PFSK-1 (cell line): ENCODE data around the gene GSDME.

ENCODE experiments used
- FOXP2 ChIP-seq: optimal IDR thresholded peaks from 2 replicates; pipeline ENCODE3; 2011; ENCODE audit warnings: borderline replicate concordance, control low read depth, inconsistent platforms; ENCODE audit not compliant: insufficient read depth; ENCODE audit errors: extremely low read length, extremely low read depth
- POLR2AphosphoS5 ChIP-seq: IDR thresholded peaks from 2 replicates; pipeline ENCODE4 v1.6.1; 2012; ENCODE audit warnings: low read depth, mild to moderate bottlenecking, control low read depth, low read length, moderate library complexity
- SIN3A ChIP-seq: IDR thresholded peaks from 2 replicates; pipeline ENCODE4 v1.6.1; 2012; ENCODE audit warnings: mild to moderate bottlenecking, low read length, moderate library complexity, borderline replicate concordance; ENCODE audit not compliant: insufficient read depth
- TAF1 ChIP-seq: IDR thresholded peaks from 2 replicates; pipeline ENCODE4 v1.6.1; 2012; ENCODE audit warnings: low read length, control low read depth, borderline replicate concordance; ENCODE audit not compliant: insufficient read depth
- TF ChIP-seq, protein P1 (sequence below), 2 experiments: IDR thresholded peaks; 2 replicates each; pipeline versions ENCODE4 v1.6.1 to v1.8.0; 2011 to 2012; ENCODE audit warnings: low read depth in 2 of 2, low read length in 2 of 2, control low read depth in 1 of 2, inconsistent platforms in 1 of 2, mild to moderate bottlenecking in 1 of 2, moderate library complexity in 1 of 2; ENCODE audit not compliant: insufficient read depth in 1 of 2

The GSDME gene

GRCh38 chr7:24760968-24761367 lies 3.7 kb upstream of the GSDME start:
- TF ChIP-seq SIN3A (no peak), FOXP2 (no peak), TAF1 (no peak), POLR2AphosphoS5 (no peak)
- TF ChIP-seq, protein P1, sequence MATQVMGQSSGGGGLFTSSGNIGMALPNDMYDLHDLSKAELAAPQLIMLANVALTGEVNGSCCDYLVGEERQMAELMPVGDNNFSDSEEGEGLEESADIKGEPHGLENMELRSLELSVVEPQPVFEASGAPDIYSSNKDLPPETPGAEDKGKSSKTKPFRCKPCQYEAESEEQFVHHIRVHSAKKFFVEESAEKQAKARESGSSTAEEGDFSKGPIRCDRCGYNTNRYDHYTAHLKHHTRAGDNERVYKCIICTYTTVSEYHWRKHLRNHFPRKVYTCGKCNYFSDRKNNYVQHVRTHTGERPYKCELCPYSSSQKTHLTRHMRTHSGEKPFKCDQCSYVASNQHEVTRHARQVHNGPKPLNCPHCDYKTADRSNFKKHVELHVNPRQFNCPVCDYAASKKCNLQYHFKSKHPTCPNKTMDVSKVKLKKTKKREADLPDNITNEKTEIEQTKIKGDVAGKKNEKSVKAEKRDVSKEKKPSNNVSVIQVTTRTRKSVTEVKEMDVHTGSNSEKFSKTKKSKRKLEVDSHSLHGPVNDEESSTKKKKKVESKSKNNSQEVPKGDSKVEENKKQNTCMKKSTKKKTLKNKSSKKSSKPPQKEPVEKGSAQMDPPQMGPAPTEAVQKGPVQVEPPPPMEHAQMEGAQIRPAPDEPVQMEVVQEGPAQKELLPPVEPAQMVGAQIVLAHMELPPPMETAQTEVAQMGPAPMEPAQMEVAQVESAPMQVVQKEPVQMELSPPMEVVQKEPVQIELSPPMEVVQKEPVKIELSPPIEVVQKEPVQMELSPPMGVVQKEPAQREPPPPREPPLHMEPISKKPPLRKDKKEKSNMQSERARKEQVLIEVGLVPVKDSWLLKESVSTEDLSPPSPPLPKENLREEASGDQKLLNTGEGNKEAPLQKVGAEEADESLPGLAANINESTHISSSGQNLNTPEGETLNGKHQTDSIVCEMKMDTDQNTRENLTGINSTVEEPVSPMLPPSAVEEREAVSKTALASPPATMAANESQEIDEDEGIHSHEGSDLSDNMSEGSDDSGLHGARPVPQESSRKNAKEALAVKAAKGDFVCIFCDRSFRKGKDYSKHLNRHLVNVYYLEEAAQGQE (IDR thresholded peaks at IDR 0.05; ENCODE audit: insufficient read depth in 1 of 2, low read depth in 2 of 2, low read length in 2 of 2): no peak

- TF ChIP-seq TAF1: no peak
- TF ChIP-seq SIN3A: no peak
- TF ChIP-seq POLR2AphosphoS5: no peak
- no peak for TF ChIP-seq FOXP2
- TF ChIP-seq, protein P1 (IDR thresholded peaks at IDR 0.05; ENCODE audit: insufficient read depth in 1 of 2, low read depth in 2 of 2, low read length in 2 of 2): no peak
Observed at GRCh38 chr7:24756545-24757352, 515 bp downstream of the GSDME start.

DNA sequence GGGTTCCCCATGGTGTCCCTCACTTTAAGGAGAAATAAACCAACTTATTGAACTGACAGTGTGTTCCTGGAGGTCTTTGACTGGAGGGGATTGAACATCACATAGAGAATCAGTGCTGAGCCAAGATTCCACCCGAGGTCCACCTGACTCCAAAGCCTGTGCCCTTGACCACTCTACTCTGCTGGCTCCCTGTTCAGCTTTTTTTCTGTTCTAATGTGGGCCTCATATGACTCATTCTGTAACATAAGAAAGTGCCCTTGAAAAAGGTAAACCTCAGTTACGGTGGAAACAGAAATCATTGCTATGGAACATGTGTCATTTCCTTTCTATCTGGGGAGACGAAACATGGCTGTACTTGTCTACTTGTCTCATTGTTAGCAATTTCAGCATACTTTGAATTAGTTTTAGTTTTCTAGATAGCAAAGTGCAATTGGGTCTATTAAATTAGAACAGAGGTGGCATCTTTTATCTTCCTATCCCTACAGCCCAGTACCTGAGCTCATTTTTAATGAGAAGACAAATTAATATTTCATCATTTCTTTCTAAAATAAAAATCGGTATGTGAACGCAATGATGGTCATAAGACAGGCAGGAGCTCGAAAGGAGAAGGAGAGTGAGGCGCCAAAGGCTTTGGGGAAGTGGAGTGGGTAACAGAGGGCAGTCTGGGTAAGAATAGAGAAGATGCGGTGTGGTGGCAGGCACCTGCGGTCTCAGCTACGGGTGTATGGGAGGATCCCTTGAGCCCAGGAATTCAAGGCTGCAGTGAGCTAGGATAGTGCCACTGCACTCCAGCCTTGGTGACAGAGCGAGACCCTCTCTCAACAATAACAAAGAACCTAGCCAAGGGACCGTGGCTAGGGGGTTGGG lies 1.5 kb downstream of the GSDME start:
- TF ChIP-seq FOXP2 (no peak), TAF1 (no peak), POLR2AphosphoS5 (no peak), SIN3A (no peak)
- TF ChIP-seq, protein P1 (IDR thresholded peaks at IDR 0.05; ENCODE audit: insufficient read depth in 1 of 2, low read depth in 2 of 2, low read length in 2 of 2): no peak

DNA sequence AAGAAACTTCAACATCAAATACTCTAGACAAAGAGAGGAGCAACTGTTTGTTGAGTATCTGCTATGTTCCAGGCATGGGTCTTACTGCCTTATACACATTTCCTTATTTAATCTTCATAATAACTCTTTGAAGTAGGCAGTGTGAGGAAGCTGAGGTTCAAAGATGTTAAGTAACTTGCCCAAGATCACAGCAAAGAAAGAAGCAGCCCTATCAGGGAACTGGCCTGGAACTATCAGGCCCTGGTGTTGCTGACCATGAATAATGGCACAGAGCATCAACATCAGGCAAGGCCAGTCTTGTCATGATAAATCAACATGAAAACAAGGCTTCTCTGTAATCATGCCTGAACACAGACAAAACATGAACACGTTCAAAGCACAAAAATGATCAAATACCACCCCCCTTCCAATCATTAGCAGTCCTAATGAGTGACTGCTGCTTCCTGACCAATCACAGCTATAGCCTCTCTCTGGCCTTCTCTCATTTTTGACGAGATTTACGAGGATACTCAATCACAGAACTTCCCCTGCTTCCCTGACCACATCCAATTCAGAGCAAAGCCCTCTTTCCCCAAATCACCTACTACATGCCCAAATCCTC lies 2.3 kb downstream of the GSDME start:
- TF ChIP-seq FOXP2: no peak
- no peak for TF ChIP-seq SIN3A
- TF ChIP-seq TAF1: no peak
- TF ChIP-seq POLR2AphosphoS5: no peak
- TF ChIP-seq, protein P1 (IDR thresholded peaks at IDR 0.05; ENCODE audit: insufficient read depth in 1 of 2, low read depth in 2 of 2, low read length in 2 of 2): no peak
